HEK293 (cell line): ENCODE data around the gene TAL1.
A peak's percentile ranks its signal among the peaks of the same experiment; 100 is the strongest.

Experiments
- CTCF ChIA-PET: fragments of 350-600 bp; formaldehyde crosslinking; extraction: SDS; loops from one replicate; lab custom pipeline; 2021; ENCODE audit warnings: antibody characterized with exemption; lab: Yijun Ruan, JAX
- POLR2A ChIA-PET: fragments of 300-600 bp; formaldehyde crosslinking; extraction: SDS; loops from one replicate; lab custom pipeline; 2020; ENCODE audit warnings: antibody characterized with exemption, inconsistent platforms; lab: Yijun Ruan, JAX
- H3K27ac ChIP-seq: fragments of 200-500 bp; sonication (Bioruptor generic); 2 replicates; pipeline ENCODE4 v1.5.1; 2014; ENCODE audit warnings: low read depth, low read length, control low read depth, inconsistent platforms; ENCODE audit errors: extremely low read depth
- H3K36me3 ChIP-seq, 2 experiments: fragments of 200-500 bp in 1 of 2; sonication (Bioruptor generic) in 1 of 2; 1 replicate in 1 of 2; 2 replicates in 1 of 2; pipeline ENCODE4 v1.5.1; 2014 to 2017; ENCODE audit warnings: inconsistent platforms in 2 of 2, low read length in 2 of 2; ENCODE audit not compliant: control insufficient read depth in 2 of 2, insufficient read depth in 1 of 2
- H3K4me1 ChIP-seq: fragments of 200-500 bp; sonication (Bioruptor generic); 2 replicates; pipeline ENCODE4 v1.5.1; 2014; ENCODE audit warnings: mild to moderate bottlenecking, low read length, inconsistent platforms; ENCODE audit not compliant: control insufficient read depth, insufficient read depth
- H3K4me3 ChIP-seq: 2 replicates; pipeline ENCODE4 v1.5.1; 2011; ENCODE audit warnings: low read depth, mild to moderate bottlenecking, control low read depth, low read length, moderate library complexity
- H3K9me3 ChIP-seq: fragments of 200-500 bp; sonication (Bioruptor generic); 2 replicates; pipeline ENCODE4 v1.5.1; 2014; ENCODE audit warnings: low read depth, low read length, inconsistent platforms; ENCODE audit not compliant: control insufficient read depth, insufficient read depth
- PRDM10 ChIP-seq: fragments of 450-650 bp; formaldehyde crosslinking; IDR thresholded peaks from 2 replicates; pipeline ENCODE4 v1.5.1; 2016; ENCODE audit warnings: missing biosample characterization, missing genetic modification characterization
- ZNF10 ChIP-seq: fragments of 450-650 bp; formaldehyde crosslinking; IDR thresholded peaks from 2 replicates; pipeline ENCODE4 v1.5.1; 2017; ENCODE audit warnings: missing biosample characterization, missing genetic modification characterization
- ZNF121 ChIP-seq: fragments of 450-650 bp; formaldehyde crosslinking; IDR thresholded peaks from 2 replicates; pipeline ENCODE4 v1.5.1; 2016; ENCODE audit warnings: missing biosample characterization, missing genetic modification characterization
- ZNF211 ChIP-seq: fragments of 450-650 bp; formaldehyde crosslinking; IDR thresholded peaks from 2 replicates; pipeline ENCODE4 v1.5.1; 2016; ENCODE audit warnings: low read depth, missing biosample characterization, missing genetic modification characterization
- ZNF664 ChIP-seq: fragments of 450-650 bp; formaldehyde crosslinking; IDR thresholded peaks from 2 replicates; pipeline ENCODE4 v1.5.1; 2016; ENCODE audit warnings: missing biosample characterization, missing genetic modification characterization
- TF ChIP-seq, protein P1 (sequence below): fragments of 450-650 bp; formaldehyde crosslinking; IDR thresholded peaks from 2 replicates; pipeline ENCODE4 v1.5.1; 2016; ENCODE audit warnings: missing biosample characterization, missing genetic modification characterization
- TF ChIP-seq, protein P2 (sequence below): fragments of 450-650 bp; formaldehyde crosslinking; IDR thresholded peaks from 2 replicates; pipeline ENCODE4 v1.5.1; 2016; ENCODE audit warnings: missing biosample characterization, missing genetic modification characterization
- TF ChIP-seq, protein P3 (sequence below): fragments of 450-650 bp; formaldehyde crosslinking; IDR thresholded peaks from 2 replicates; pipeline ENCODE4 v1.5.1; 2017; ENCODE audit warnings: missing biosample characterization, missing genetic modification characterization
- TF ChIP-seq, protein P4 (sequence below): fragments of 450-650 bp; formaldehyde crosslinking; IDR thresholded peaks from 2 replicates; pipeline ENCODE4 v1.5.1; 2017; ENCODE audit warnings: missing biosample characterization, mild to moderate bottlenecking, missing genetic modification characterization, moderate library complexity

Gene TAL1

GRCh38 chr1:47262787-47263413 is 30.9 kb upstream of the TAL1 start:
- no peaks in the 10 kb centered on the region for H3K4me1 ChIP-seq
- peaks cover 40 to 76% of the 10 kb centered on the region in 2 experiments for H3K36me3 ChIP-seq
- H3K4me3 ChIP-seq, result no peak overlapping the region
- TF ChIP-seq, protein P1, sequence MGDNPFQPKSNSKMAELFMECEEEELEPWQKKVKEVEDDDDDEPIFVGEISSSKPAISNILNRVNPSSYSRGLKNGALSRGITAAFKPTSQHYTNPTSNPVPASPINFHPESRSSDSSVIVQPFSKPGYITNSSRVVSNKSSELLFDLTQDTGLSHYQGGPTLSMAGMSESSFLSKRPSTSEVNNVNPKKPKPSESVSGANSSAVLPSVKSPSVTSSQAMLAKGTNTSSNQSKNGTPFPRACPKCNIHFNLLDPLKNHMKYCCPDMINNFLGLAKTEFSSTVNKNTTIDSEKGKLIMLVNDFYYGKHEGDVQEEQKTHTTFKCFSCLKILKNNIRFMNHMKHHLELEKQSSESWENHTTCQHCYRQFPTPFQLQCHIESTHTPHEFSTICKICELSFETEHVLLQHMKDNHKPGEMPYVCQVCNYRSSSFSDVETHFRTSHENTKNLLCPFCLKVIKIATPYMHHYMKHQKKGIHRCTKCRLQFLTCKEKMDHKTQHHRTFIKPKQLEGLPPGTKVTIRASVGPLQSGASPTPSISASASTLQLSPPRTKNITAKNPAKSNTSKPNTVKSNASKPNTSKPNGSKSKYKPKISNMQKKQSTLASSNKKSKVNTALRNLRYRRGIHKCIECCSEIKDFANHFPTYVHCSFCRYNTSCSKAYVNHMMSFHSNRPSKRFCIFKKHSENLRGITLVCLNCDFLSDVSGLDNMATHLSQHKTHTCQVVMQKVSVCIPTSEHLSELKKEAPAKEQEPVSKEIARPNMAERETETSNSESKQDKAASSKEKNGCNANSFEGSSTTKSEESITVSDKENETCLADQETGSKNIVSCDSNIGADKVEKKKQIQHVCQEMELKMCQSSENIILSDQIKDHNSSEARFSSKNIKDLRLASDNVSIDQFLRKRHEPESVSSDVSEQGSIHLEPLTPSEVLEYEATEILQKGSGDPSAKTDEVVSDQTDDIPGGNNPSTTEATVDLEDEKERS (tag by site-specific recombination), result no peak
- TF ChIP-seq PRDM10 (tag by site-specific recombination) (peak; percentile 90), ZNF664 (tag by site-specific recombination) (peak; percentile 92)
- TF ChIP-seq, all 188 proteins: peak for 2
- CTCF ChIA-PET, result interaction anchor here (0.6 to 7.0 kb wide), 37 partner anchors 8 to 495 kb away, joined by 3 to 136 read pairs (median 6); partner anchors contain the start of genes CMPK1 and PDZK1IP1
- H3K9me3 ChIP-seq, result no peaks in the 10 kb centered on the region
- POLR2A ChIA-PET, result interaction anchor here (0.7 to 2.3 kb wide), 3 partner anchors 13 to 84 kb away, joined by 3 to 11 read pairs (median 3); partner anchors contain the start of gene STIL
- H3K27ac ChIP-seq, result no peak overlapping the region

DNA sequence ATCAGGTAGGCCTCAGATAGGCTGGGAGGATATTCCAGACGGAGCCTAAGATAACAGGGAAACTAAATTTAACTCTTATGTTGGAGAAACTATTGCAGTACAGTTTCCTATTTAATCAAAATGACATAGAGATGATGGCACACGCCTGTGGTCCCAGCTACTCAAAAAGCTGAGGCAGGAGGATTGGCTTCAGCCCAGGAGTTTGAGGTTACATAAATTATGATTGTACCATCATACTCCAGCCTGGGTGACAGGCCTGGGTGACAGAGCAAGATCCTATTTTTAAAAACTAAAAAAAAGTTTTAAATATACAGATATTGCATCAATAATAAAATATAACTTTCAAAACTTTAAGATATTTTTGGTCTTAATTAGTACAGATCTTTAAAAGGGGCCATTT is 25.2 kb upstream of the TAL1 start:
- Histone ChIP-seq H3K4me3 (no peak overlapping the region), H3K4me1 (no peaks in the 10 kb centered on the region), H3K27ac (no peak overlapping the region), H3K36me3 (peaks cover 46 to 67% of the 10 kb centered on the region in 2 experiments), H3K9me3 (no peaks in the 10 kb centered on the region)
- POLR2A ChIA-PET, result no interaction called here
- CTCF ChIA-PET, result interaction anchor here (2.3 to 2.8 kb wide), 2 partner anchors 64 to 78 kb away, joined by 8 to 10 read pairs; no protein-coding TSS in a partner anchor
- TF ChIP-seq ZNF211 (tag by site-specific recombination), result no peak
- TF ChIP-seq PRDM10 (tag by site-specific recombination), result peak; percentile 49; the same call in 1 of the 2 replicates
- no peak for TF ChIP-seq ZNF10 (tag by site-specific recombination)

GRCh38 chr1:47252795-47253194 is 20.8 kb upstream of the TAL1 start:
- TF ChIP-seq ZNF121 (tag by site-specific recombination), result peak; percentile 80
- TF ChIP-seq, protein P2, sequence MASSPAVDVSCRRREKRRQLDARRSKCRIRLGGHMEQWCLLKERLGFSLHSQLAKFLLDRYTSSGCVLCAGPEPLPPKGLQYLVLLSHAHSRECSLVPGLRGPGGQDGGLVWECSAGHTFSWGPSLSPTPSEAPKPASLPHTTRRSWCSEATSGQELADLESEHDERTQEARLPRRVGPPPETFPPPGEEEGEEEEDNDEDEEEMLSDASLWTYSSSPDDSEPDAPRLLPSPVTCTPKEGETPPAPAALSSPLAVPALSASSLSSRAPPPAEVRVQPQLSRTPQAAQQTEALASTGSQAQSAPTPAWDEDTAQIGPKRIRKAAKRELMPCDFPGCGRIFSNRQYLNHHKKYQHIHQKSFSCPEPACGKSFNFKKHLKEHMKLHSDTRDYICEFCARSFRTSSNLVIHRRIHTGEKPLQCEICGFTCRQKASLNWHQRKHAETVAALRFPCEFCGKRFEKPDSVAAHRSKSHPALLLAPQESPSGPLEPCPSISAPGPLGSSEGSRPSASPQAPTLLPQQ (tag by site-specific recombination), result no peak
- TF ChIP-seq, protein P3, sequence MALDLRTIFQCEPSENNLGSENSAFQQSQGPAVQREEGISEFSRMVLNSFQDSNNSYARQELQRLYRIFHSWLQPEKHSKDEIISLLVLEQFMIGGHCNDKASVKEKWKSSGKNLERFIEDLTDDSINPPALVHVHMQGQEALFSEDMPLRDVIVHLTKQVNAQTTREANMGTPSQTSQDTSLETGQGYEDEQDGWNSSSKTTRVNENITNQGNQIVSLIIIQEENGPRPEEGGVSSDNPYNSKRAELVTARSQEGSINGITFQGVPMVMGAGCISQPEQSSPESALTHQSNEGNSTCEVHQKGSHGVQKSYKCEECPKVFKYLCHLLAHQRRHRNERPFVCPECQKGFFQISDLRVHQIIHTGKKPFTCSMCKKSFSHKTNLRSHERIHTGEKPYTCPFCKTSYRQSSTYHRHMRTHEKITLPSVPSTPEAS (tag by site-specific recombination), result peak; percentile 1
- TF ChIP-seq ZNF664 (tag by site-specific recombination), result peak; percentile 49
- TF ChIP-seq, protein P4, sequence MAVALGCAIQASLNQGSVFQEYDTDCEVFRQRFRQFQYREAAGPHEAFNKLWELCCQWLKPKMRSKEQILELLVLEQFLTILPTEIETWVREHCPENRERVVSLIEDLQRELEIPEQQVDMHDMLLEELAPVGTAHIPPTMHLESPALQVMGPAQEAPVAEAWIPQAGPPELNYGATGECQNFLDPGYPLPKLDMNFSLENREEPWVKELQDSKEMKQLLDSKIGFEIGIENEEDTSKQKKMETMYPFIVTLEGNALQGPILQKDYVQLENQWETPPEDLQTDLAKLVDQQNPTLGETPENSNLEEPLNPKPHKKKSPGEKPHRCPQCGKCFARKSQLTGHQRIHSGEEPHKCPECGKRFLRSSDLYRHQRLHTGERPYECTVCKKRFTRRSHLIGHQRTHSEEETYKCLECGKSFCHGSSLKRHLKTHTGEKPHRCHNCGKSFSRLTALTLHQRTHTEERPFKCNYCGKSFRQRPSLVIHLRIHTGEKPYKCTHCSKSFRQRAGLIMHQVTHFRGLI, result no peak
- Histone ChIP-seq H3K4me1 (no peaks in the 10 kb centered on the region), H3K36me3 (peaks cover 34 to 49% of the 10 kb centered on the region in 2 experiments), H3K4me3 (no peak overlapping the region), H3K27ac (no peak overlapping the region), H3K9me3 (no peaks in the 10 kb centered on the region)
- ChIA-PET POLR2A (no interaction called here), CTCF (interaction anchor here (0.6 to 3.4 kb wide), 3 partner anchors 10 to 60 kb away, joined by 5 to 26 read pairs (median 11); no protein-coding TSS in a partner anchor)
